GM19468 (cell line): Measurements from ENCODE around the gene ANO6.
"Not testable (repeated sequence)": the region's sequence is repeated elsewhere in the genome, so short reads cannot be mapped to it uniquely, and the experiment has no call there.

Experiments used
- ATAC-seq: cut with Tn5 transposase; IDR thresholded peaks from one replicate; pipeline ENCODE4 v1.9.1; 2021; ENCODE audit warnings: mild to moderate bottlenecking, moderate library complexity, moderate number of reproducible peaks; ENCODE audit not compliant: unreplicated experiment; ENCODE audit errors: extremely low read depth

The ANO6 gene

DNA sequence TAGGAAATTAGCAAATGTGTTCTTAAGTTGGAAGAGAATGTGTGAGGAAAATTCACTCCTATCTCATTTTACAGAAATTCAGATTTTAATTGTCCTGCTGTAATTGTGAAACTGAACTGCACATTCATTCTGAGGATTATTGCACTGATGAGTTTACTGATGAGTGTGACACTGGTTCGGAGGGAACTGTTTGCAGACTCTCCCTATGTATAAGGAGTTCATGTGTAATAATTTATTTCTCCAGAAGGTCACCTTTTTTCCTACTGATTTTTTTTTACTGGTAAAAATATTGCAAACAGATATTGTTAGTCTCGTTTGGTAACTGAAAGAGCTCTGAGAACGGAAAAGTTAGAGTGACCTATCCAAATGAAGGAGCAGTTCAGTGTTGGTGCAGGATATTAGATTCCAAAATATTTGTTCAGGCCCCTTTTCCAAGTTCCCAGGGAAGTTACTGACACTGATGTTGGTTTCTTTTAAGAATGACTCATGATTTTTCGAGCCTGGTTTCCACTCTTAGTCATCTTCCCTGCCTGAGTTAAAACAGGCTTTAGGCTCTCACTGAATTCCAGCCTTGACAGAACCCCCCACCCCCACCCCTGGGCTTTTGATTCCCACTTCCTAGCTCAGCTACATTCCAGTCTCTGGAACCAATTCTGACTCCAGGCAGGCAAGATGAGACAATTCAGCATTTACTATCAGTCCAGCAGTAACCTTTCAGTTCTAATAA lies 18.4 kb downstream of the ANO6 start:
- ATAC-seq, result no peak

DNA sequence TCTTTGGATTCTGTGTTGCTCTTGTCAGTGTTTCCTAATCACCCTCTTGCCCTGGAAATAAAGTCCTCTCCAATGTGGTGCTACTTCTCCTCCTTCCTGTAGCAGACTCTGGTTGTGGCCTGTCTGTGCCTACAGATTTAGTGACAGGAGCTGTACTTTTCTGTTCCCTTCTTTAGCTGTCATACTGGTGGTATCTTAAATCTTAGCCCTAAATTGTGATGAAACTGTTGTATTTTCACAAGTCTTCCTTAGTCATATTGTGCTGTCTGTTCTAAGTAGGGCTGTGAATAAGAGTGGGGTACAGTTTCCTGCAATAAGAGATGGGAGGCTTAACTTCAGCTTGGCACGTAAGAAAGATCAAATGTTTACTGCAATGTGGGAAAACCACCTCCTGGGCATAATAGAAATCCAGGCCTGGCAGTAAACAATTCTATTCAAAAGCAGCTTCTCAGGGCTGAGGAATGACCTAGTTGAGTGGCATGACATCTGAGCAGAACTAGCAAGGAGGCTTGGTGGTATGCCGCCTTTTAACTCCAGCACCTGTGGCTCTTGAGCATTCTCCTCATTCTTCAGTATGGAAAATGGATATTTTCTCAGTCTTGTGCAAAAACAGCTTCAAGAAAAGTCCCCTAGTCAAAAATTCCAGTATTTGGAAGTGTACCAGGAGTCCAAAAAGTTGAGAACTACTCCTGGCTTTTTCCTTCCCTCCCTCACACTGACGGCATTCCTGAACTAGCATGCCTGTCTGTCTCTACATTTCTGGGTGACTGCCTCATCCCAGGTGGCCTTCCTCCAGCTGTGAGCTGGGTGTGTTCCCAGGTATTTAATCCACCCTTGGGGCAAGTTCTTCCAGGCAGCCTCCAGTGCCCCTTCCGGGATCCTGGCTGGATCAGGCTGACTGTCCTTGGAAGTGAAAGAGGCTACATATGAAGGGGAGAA lies 19.5 kb downstream of the ANO6 start:
- ATAC-seq, result no peak

DNA sequence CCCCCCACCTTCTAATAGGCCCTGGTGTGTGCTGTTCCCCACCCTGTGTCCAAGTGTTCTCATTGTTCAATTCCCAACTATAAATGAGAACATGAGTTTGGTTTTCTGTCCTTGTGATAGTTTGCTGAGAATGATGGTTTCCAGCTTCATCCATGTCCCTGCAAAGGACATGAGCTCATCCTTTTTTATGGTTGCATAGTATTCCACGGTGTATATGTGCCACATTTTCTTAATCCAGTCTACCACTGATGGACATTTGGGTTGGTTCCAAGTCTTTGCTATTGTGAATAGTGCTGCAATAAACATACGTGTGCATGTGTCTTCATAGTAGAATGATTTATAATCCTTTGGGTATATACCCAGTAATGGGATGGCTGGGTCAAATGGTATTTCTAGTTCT lies 20.5 kb downstream of the ANO6 start:
- not testable (repeated sequence) for ATAC-seq

DNA sequence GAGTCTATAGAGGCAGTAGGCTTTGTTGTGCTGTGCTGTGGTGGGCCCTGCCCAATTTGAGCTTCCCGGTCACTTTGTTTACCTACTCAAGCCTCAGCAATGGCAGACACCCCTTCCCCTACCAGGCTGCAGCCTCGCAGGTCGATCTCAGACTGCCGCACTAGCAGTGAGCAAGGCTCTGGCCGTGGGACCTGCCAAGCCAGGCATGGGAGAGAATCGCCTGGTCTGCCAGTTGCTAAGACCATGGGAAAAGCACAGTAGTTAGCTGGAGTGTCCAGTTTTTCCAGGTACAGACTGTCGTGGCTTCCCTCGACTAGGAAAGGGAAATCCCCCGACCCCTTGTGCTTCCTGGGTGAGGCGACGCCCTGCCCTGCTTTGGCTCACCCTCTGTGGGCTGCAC lies 26.3 kb downstream of the ANO6 start:
- ATAC-seq, result no peak

DNA sequence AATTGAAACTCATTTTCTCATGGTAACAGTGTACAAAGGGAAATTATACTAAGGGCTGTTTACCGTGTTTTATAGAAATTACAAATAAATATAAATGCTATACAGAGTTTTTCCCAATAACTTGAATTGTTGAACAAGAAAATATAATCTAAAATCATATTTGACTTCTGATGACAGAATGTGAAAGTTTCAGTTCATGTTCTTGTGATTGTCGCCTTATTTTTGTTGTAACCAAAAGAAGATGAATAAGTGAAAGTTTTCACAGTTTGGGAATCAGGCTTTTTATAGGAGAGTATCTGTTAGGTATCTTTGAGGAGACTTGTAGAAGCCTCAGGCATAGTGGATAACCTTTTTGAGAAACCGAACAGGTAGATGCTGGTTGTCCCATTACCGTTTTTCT lies 28.1 kb downstream of the ANO6 start:
- no peak for ATAC-seq

DNA sequence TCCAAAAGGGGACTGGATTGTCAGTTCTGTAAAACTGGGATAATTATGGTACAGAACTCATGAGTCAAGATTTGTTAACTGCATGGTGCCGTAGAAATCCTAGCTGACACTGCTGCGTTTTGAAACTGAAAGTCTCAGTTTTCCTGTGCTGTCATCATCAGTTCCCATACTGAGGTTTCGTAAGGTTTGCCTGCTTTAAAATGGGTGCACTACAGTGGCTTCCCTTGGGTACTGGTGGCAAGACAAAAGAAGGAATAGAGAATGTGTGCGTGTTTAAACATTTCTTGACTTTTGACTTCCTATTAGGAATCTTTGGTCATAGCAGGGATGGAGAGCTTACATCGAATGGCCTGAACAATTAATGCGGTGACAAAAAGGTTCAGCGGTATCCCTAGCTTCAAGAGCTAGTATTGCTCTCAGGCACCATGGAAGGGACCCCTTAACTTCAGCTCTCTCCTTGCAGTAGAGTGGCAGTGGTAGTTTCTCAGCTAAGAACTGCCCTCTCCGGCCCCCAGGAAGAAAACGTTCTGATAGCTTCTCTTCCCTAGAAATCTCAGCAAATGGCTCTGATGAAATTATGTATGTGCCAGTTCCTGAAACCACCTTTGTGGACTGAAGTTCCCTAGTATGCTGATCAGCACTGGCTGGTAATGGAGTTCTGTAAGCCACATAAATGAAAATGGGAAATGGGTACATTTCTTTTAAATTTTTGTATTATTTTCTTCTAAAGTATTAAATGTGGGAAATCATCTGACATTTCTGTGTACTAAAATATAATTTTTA lies 28.9 kb downstream of the ANO6 start:
- no peak for ATAC-seq

DNA sequence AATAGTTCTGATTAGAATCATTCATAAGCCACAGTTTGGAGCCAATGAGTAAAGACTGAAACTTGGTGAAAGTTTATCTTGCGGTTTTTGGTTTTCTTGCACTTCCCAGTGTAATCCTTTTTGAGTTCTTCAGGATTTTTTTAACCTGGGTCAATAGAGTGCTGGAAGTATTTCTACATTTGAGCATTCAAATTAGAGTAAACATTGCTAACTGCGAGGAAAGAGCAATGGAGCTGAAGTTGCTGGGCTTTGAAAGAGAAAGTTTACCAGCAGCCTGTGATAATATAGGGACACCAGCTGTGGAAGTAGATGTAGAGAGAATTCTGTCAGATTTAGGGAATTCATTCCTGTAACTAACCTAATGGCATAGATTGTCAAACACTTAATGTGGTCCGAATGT lies 30.3 kb downstream of the ANO6 start:
- ATAC-seq, result no peak

DNA sequence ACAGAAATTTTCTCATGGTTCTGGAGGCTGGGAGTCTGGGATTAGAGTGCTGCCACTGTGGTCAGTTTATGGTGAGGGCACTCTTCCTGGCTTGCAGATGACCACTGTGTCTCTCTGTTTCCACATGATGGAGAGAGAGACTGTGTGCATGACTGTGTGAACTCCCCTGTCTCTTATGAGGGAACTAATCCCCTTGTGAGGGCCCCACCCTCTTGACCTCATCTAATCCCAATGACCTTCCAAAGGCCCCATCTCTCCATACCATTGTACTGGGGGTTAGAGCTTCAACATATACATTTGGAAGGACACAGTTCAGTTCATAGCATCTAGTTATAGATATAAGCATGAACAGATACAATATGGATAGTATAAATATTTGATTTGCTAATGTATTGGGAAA lies 31.7 kb downstream of the ANO6 start:
- ATAC-seq, result no peak

DNA sequence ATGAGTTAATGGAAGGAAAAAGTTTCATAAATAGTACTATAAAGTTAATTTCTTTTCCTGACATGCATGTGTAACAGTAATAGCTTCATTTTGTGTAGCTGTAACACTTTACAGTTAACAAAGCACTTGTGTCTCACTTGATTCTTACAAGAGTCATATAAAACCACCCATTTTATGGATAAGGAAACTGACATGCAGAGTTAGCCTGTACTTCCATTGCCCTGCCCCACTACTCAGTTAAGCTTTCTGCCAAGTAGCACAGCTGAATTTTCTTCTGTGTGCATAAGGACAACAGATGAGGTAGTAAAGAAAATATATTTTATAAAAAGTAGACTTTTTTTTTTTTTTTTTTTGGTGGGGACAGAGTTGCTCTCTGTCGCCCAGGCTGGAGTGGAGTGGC lies 32.2 kb downstream of the ANO6 start:
- no peak for ATAC-seq

DNA sequence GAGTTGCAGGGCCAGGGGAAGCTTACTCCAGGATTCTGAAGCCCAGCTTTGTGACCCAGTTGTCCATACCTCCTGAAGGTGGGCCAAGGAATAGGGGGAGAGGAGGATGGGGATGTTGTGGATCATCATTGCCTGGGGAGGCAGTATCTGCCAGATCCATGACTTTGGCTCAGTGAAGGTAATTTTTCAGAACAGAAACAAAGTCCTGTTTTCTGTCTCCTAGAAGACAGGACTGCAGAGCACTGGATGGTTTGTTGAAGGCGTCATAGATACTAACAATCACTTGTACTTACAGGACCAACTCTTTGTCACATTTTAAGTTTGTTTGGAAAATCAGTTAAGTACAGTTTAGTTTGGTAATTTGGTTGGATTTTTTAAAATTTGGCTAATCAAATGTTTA lies 38.4 kb downstream of the ANO6 start:
- ATAC-seq, result no peak

DNA sequence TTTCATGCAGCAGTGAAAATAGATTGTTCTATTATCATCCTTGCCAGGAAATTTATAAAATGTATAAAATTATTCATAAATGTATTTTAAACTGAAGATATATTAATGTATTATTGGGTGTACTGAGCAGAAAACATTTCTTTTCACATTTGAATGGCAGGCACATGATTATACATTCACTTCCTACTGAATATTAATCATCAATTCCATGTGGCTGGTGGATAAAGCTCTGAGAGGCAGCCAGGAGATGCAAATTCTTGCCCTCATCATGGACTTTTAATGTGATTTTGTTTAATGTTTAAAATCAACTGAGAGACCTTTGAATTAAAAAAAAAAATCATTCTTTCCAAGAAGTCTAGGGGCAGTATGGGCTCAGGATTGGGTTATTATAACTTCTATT lies 40.8 kb downstream of the ANO6 start:
- ATAC-seq, result no peak

DNA sequence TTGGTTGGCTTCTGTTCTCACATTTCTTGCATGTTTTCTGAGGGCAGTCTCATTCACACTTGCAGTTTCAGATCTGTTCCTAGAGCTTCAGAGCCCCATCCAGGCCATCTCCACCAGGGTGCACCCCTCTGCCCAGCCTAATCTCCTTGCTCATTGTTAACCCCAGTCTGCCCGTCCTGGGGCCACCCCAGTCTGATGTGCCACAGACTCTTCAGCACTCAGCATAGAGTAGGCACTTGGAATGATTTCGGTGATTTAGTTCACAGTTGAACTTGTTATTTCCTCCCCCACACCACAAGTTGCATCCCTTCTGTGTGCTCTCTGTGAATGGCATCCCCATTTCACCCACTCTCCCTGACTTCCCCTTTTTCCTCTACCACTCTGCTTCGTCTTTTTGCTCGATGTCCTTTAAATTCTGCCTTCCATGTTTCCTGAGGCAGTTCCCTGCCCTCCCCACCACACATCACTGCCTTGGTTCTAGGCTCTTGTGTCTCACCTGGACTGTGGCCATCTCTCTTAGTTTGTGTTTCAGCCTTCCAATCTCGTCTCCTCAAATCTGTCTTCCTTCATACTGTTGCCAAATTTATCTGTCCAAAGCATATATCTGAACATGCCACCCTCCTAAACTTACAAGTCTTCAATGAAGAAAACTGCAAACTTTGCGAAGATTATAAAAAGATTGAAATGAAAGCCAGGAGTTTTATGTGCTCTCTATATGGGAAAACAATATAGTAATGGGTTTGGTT lies 41.5 kb downstream of the ANO6 start:
- ATAC-seq, result peak; percentile 52

DNA sequence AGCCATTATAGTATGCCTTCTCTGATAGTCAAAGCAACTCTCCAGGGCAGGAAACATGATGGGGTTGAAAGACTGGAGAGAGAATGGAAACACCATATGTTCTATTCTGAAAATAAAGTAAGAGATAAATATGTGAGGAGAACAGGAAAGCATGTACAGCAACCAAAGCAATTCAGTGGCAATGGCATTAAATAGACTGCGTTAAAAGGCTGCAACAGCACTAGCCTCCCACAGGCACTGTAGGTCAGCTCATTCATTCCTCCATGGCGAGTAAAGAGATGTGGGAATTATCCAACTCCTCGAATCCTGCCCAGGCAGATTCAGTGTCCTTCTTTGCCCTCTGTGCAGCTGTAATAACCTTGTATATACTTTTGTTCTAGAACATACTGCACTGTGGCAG lies 43.8 kb downstream of the ANO6 start:
- no peak for ATAC-seq

DNA sequence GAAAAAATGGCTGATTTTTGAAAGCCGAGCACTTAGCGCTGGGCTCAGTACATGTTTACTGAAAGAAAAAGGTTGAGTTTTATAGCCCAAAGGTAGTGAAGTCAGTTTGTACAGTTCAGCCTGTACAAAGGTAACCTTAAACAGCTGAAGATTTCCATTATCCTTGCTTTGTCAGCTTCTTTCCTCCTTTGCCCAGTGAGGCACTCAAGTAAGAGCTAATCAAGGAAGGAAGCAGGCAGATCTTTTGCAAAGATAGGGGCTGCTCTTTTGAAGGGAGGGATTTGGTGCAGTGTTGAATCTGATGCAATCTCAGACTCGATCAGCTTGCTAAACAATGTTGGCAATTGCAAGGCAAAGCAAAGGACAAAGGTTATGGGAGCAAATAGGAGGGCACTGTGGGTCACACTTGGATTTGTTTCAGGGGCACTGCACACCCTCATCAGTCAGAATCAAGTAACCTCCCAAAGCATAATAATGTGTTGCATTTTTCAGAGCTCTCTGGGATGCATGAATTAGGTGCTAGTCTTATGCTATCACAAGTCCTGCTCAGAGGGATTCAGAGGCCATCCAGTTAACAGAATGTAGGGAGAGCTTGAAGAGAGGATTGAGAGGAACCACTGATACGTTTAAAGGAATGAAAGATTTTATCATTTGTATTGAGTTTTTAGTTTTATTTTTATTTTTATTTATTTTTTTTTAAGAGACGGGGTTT lies 44.4 kb downstream of the ANO6 start:
- ATAC-seq, result no peak

DNA sequence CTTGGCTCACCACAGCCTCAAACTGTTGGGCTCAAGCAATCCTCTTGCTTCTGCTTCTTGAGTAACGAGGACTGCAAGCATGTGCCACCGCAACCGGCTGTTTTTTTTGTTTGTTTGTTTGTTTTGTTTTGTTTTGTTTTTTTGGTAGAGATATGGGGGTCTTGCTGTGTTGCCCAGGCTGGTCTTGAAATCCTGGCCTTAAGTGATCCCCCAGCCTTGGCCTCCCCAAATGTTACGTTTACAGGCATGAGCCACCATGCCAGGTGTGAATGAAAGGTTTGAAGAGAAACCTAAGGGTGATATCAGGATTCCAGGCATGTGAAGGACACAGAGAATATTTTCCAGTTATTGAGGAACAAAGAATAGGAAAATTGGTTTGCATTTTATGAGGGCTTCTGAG lies 45.0 kb downstream of the ANO6 start:
- no peak for ATAC-seq

DNA sequence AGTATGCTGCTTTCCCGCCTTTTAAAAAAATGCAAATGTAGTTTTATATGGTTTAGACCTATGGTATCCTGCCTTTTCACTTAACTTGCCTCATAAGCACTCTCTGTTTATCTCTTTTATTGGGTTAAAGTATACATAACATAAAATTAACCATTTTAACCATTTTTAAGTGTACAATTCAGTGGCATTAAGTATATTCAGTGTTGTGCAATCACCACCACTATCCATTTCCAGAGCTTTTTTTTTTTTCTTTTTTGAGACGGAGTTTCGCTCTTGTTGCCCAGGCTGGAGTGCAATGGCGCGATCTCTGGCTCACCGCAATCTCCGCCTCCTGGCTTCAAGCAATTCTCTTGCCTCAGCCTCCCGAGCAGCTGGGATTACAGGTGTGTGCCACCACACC lies 46.3 kb downstream of the ANO6 start:
- ATAC-seq, result not testable (repeated sequence)

DNA sequence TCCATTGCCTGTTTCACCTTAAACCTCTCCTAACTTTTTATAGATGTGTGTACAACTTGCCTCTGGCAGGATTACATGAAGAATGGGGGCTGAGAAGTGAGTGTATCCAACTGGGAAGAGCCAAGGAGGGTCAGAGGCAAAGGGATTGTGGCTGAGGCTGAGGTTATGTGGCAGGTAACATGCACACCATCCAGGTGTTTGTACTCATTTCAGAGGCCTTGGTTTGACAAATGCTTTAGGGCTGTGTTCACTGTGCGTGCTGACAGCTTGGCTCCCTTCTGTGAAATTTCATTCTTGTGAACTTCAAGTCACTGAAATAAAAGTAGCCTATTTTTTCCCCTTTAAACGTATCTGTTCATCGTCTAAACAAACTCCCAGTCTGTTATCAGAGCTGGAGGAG lies 47.7 kb downstream of the ANO6 start:
- ATAC-seq, result no peak

DNA sequence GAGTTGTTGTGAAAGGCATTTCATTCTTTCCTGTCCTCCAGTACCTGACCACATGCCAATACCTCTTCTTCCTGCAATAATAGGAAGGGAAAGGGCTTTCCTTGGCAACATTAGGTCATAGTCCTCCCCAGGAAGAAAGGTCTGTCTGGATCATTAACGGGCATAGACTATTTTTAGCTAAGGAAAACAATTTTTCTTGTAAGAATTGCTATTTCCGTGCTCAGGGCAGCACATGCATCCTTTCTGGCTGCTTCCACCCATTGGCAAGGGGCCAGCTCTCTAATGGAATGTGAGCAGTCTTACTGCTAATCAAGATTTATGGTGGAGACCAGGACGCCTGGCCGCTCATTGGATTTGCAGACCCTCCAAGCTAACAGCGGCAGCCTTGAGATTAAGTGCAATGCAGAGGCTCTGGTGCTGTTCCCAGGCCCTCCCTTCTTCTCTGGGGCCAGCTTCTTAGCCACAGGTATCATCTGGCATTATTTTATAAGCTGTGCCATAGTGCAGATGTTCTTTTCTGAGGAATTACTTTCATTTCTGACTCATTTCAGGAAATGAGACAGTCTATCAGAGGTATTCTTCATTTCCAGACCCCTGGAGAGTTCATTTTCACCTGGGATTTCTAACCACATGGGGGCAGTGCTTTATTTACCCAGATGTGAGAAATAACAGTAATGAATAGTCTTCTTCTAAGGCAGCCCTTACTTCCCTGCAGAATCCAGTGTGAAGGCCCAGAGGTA lies 52.9 kb downstream of the ANO6 start:
- ATAC-seq, result no peak

DNA sequence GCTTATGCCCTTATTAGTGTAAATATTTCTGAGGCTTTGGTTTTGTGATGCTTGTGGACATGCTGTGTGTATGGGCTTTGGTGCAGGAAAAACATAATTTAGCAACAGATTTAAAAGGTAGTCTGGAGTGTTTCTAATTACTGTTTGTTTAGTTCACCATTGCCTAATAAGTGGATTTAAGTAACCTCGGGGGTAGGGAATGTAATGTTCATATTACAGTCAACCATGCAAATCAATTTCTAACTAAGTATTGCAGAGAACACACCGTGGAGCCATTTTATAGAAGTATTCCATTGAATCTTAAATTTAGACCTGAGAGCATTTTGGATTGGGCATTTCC lies 53.5 kb downstream of the ANO6 start:
- no peak for ATAC-seq
